Suprapubic skin (tissue), 4 donors: Measurements from ENCODE around the gene CEP85L.

Experiments
- CTCF ChIP-seq, 2 donors: fragments of 200-600 bp in 1 of 2; fragments of 450-650 bp in 1 of 2; sonication (generic) in 1 of 2; IDR thresholded peaks; one replicate each; pipeline ENCODE4 v1.5.1; 2016 to 2019; ENCODE audit warnings: antibody characterized with exemption in 2 of 2, mild to moderate bottlenecking in 1 of 2, moderate library complexity in 1 of 2
- EP300 ChIP-seq: sonication (generic); formaldehyde crosslinking; IDR thresholded peaks from one replicate; pipeline ENCODE4 v1.6.1; 2017; ENCODE audit warnings: antibody characterized with exemption
- POLR2AphosphoS5 ChIP-seq, 3 donors: sonication (generic); formaldehyde crosslinking; IDR thresholded peaks; one replicate each; pipeline ENCODE4 v1.6.1; 2017; ENCODE audit warnings: antibody characterized with exemption in 3 of 3

GRCh38 chr6:118525913-118526780 is 125.2 kb downstream of the CEP85L start:
- TF ChIP-seq CTCF (IDR thresholded peaks at IDR 0.05) (no peak), EP300 (no peak), POLR2AphosphoS5 (IDR thresholded peaks at IDR 0.05) (no peak)
